Fibroblast of skin of back (primary cell): ENCODE results near the gene LRRC71.

Experiments used
- DNase-seq: peaks from one replicate; pipeline ENCODE4 v3.0.0-alpha.2; 2013

The LRRC71 gene

GRCh38 chr1:156947127-156947526 is 26.7 kb downstream of the LRRC71 start:
- DNase-seq: no peak

- DNase-seq: no peak
Measured at GRCh38 chr1:156947818-156948525, 27.5 kb downstream of the LRRC71 start.

DNA sequence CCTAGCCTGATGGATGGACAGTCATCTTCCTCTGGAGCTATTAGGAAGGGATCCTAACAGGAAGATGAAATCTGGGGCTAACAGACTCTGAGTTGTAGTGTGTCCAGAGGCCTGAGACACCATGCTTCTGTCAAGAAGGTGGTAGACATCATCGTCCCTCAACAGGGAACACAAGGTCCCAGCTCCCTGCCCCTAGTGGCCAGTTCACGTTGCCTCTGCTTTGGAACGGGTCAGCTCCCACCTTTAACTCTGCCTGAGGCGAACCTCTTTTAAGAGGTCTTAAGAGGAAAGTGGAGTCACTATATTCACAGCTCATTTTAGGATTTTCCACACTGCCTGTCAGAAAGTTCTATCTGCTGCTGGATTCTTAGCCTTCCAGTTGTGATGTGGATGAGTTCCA is 28.3 kb downstream of the LRRC71 start:
- no peak for DNase-seq

GRCh38 chr1:156949127-156949526 is 28.7 kb downstream of the LRRC71 start:
- DNase-seq: no peak

- DNase-seq: no peak
Measured at GRCh38 chr1:156951371-156951770, 30.9 kb downstream of the LRRC71 start.

DNA sequence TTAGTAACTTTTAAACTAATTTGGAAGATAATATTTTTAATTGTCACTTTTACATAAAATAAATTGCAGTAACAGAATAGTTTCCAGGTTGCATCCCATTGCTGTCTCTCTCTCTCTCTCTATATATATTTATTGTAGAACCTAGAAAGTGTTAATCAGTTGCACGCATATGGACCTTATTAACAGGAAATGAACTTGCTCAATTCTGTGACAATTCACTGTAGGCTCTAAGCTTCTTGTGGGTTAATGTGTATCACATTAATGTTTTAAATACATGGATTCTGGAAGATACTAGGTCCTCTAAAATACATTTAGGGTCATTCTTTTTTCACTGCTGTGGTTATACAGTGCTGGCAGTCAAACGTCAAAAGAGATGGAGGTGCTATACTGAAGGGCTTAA is 33.1 kb downstream of the LRRC71 start:
- DNase-seq: no peak

DNA sequence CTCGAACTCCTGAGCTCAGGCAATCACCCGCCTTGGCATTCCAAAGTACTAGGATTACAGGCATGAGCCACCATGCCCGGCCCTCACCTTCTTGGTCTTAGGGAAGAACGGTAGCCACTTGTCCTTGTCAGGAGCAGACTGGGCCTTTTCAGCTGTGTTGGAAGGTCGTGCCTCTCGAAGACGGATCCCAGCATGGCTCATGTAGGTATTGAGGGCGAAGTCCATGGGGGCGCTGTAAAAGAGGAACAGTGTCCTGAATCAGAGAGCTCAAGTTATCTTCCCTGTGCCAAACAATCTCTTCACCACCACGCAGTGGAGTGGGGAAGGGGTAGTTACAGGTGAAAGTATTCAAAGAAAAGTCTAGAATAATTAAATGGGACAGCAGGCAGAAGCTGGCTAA is 35.9 kb downstream of the LRRC71 start:
- DNase-seq: no peak

DNA sequence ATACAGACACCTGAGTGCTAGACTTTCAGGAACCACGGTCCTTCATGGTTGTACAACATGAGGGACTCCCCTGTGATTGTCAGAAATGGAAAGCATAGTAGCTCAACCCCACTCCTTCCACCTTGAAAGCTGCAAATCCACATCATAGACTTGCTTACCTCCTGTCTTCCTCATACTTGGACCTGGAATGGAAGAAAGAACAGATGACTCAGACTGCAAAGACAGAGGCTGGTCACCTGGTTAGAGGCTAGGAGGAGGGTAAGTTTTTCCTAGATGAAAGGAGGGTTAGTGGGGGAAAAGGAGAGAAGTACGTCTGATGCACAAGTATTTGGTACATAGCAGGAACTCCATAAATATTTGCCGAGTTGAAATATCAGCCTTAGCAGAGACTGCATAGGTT is 37.2 kb downstream of the LRRC71 start:
- no peak for DNase-seq

DNA sequence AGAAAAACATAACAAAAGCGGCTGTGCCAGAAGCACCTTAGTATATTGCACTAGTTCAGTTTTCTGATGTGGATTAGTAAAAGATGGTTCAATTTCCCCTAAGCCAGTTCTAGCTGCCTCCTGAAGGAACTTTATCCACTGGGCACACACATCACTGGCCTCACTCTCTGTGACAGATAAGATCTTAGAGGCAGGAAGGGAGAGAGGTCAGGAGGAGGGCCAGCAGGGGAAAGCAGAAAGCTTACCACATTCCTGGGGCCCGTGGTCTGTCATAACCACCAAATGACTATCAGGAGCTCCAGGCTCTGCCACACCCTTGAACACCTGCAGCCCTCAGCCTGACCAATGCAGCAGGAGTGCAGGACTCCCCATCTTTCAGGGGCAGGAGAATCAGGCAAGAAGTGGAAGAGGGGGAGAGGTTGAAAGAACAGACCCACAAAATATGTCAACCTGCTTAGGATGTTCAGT is 37.8 kb downstream of the LRRC71 start:
- DNase-seq: no peak

DNA sequence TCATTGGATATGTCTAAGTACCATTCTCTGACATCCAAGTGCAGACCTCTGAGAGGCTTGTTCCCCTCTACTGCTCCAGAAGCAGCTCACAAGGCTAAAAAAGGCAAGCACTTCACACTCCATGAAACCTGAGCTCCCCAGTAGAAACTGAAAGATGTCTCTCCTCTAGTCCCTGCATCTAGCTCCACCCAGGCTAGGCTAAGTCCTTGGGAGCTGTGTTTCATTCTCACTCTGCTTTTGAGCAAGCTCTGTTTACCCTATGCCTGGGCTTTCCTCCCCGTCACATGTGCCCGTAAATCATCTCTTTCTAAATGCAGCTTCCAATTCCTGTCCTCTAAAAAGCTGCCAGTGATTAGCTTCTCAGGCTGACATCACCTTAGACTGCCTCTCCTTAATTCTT is 39.0 kb downstream of the LRRC71 start:
- no peak for DNase-seq

GRCh38 chr1:156959925-156960324 is 39.5 kb downstream of the LRRC71 start:
- no peak for DNase-seq

- no peak for DNase-seq
Measured at GRCh38 chr1:156961709-156962108, 41.3 kb downstream of the LRRC71 start.

DNA sequence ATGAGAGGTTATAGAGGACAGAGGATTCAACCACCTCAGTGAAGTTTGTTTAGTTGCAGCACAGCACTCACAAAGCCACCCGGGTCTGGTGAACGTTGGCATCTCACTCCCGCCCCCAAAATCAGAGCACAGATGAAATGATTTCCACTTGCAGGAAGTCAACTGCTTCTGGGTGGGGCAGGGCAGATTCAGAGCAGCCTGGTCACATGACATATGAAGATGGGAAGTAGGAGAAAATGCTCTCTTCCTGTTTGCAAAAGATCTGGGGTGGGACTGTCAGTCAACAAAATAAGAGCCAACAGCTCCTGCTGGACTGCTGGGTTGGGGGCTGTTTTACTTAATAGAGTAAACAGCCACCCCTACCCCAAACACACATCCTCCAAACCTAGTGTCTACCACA is 43.2 kb downstream of the LRRC71 start:
- DNase-seq: no peak

GRCh38 chr1:156964441-156964840 is 44.0 kb downstream of the LRRC71 start:
- DNase-seq: peak; percentile 26

DNA sequence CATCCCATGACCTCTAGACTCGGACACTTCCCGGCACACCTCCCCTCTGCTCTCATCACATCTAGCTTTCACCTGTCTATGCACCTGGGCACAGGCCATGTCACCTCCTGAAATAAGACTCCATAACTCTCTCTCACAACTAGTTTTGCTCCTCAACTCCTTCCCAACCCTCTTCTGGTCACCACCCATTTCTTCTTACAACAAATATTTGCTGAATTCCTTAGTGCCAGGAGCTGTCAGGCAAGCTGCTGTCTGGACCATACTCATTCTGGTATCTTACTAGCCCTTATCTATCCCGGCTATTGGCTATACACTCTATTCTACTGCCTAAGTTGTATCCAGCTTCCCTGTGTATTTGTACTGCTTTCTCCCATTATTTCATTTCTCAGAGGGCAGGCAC is 49.1 kb downstream of the LRRC71 start:
- DNase-seq: no peak

DNA sequence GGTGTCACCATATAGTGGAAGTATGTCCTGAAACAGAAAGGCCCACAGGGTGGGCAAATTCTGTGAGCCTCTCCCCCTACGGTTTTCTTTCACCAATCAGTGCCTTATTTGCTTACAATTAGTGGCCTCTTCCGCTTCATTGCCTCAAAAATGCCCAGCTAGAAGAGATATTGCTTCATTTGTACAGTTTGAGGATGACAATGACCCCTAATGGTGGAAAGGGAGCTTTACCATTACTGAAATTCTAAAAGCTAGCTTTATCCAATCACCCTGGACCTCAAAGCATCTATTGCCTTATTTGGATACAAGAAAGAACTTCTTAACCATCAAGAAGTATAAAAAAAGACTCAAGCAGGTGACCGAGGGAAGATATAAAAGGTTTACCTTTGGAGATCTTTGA is 49.6 kb downstream of the LRRC71 start:
- no peak for DNase-seq

GRCh38 chr1:156973417-156973816 is 53.0 kb downstream of the LRRC71 start:
- DNase-seq: no peak

DNA sequence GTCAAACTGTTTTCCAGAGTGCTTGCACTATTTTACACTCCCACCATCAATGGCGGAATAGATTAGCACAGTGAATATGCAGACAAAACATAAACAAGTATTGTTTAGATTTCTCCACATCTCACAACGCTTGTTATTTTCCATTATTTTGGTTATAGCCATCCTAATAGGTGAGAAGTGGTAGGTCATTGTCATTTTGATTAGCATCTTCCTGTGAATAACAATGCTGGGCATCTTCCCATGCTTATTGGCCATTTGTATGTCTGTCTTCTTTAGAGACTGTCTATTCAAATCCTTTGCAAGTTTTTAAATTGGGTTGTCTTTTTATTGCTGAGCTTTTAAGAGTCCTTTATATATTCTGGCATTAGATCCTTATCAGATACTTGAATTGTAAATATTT is 54.7 kb downstream of the LRRC71 start:
- no peak for DNase-seq

- no peak for DNase-seq
Measured at GRCh38 chr1:156980551-156980950, 60.1 kb downstream of the LRRC71 start.
